Prostate gland (tissue), 2 donors: ENCODE results near the gene AFF3.

ENCODE experiments used
- POLR2A ChIP-seq: fragments of 450-650 bp; IDR thresholded peaks from one replicate; pipeline ENCODE4 v1.6.1; 2016; ENCODE audit warnings: antibody characterized with exemption, mild to moderate bottlenecking
- TF ChIP-seq, protein P1 (sequence below), 4 experiments: fragments of 200-600 bp in 2 of 4; fragments of 450-650 bp in 2 of 4; sonication (generic) in 2 of 4; IDR thresholded peaks; 1 replicate in 3 of 4; 2 replicates in 1 of 4; pipeline ENCODE4 v1.5.1; 2016 to 2019; ENCODE audit warnings: antibody characterized with exemption in 4 of 4, mild to moderate bottlenecking in 2 of 4, moderate library complexity in 2 of 4

DNA sequence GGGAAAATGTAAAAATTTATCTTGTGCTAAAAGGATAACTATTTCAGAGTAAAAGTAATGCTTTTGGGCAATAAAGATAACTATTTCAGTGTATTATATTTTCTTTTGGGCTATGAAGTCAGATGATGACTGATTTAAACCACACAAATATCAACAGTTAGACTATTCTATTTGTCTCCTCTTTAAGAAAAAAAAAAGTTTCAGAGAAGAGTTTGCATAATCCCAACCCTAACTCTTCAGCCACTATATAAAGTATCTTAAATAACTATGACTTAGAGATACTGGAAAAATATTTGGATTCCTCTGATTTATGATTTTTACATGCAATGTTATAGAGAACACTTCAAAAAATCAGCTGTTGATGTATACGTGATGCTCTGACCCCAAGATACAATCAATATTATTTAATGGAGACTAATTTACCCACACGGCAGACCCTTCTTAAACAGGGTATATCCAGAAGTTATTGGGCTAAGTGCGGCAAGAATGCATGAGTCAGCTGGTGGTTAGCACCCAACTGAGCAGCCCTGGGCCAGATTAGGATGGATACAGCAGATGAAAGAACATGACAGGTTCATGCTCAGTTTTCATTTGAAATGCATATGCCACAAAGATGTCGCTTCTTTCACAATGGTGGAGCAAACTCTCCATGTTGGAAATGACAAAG, 279.0 kb downstream of the AFF3 start:
- TF ChIP-seq, protein P1, sequence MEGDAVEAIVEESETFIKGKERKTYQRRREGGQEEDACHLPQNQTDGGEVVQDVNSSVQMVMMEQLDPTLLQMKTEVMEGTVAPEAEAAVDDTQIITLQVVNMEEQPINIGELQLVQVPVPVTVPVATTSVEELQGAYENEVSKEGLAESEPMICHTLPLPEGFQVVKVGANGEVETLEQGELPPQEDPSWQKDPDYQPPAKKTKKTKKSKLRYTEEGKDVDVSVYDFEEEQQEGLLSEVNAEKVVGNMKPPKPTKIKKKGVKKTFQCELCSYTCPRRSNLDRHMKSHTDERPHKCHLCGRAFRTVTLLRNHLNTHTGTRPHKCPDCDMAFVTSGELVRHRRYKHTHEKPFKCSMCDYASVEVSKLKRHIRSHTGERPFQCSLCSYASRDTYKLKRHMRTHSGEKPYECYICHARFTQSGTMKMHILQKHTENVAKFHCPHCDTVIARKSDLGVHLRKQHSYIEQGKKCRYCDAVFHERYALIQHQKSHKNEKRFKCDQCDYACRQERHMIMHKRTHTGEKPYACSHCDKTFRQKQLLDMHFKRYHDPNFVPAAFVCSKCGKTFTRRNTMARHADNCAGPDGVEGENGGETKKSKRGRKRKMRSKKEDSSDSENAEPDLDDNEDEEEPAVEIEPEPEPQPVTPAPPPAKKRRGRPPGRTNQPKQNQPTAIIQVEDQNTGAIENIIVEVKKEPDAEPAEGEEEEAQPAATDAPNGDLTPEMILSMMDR (IDR thresholded peaks at IDR 0.05): no peak
- TF ChIP-seq POLR2A: no peak
